ENCODE measurements around the gene CHD5.
"Not testable (repeated sequence)": the region's sequence is repeated elsewhere in the genome, so short reads cannot be mapped to it uniquely, and the experiment has no call there.

Gene CHD5

DNA sequence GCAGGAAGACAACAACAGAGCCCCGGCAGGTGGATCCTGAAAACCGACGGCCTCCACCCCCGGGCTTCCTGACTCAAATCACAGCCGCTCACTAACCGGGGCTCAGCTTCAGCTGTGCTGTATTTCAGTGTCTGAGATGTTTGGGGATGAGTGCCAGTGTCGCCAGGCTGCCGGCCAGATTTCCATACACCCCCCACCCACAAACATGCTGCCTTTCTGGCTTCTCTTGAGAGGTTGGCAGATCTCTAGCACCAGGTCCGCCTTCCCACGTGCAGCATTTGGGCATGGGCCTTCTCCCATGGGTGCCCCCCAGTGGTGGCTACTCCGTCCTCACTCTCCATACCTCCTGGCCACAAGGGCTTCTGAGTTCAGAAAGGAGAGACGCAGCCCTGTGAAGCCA lies 99.7 kb downstream of the CHD5 start:
- DNase-seq = no peak

GRCh38 chr1:6077919-6078318 lies 102.2 kb downstream of the CHD5 start:
- DNase-seq = no peak

DNA sequence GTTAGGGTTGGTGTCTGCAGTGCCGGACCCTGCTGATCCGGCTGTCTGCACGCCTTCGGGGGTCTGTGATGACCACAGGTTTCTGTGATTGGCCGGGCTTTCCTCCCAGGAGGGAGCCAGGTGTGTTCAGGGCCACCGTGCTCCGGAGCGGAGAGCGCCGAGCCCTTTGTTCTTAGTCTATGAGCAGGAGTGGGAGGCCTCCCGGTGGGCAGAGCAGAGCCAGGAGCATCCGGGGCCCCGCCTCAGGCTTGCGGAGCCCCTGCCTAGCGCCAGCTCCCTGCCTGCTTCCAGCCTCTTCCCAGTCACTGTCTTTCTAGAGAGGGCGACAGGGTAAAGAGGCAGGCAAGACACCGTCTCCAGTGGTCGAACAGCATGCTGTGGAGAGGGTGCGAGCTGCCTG lies 102.6 kb downstream of the CHD5 start:
- no peak for DNase-seq

DNA sequence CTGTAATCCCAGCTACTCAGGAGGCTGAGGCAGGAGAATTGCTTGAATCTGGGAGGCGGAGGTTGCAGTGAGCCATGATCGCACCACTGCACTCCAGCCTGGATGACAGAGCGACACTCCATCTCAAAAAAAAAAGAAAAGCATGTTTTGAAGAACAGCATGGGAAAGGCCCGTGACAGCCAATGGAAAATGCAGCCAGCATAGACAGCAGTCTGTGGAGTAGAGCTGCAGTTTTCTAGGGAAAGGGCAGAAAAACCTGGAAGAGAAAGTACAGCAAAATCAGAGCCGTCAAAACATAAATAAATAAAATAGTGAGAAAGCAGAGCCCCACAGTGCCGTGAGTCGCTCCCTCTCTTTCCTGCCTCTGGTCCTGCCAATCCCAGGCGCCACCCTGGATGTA lies 103.1 kb downstream of the CHD5 start:
- not testable (repeated sequence) for DNase-seq

- no peak for DNase-seq
These were observed 104.4 kb downstream of the CHD5 start for GRCh38 chr1:6075748-6076147.

GRCh38 chr1:6074192-6074901 lies 105.8 kb downstream of the CHD5 start:
- no peak for DNase-seq

- DNase-seq = no peak
These were observed 106.6 kb downstream of the CHD5 start for GRCh38 chr1:6073480-6074053.

DNA sequence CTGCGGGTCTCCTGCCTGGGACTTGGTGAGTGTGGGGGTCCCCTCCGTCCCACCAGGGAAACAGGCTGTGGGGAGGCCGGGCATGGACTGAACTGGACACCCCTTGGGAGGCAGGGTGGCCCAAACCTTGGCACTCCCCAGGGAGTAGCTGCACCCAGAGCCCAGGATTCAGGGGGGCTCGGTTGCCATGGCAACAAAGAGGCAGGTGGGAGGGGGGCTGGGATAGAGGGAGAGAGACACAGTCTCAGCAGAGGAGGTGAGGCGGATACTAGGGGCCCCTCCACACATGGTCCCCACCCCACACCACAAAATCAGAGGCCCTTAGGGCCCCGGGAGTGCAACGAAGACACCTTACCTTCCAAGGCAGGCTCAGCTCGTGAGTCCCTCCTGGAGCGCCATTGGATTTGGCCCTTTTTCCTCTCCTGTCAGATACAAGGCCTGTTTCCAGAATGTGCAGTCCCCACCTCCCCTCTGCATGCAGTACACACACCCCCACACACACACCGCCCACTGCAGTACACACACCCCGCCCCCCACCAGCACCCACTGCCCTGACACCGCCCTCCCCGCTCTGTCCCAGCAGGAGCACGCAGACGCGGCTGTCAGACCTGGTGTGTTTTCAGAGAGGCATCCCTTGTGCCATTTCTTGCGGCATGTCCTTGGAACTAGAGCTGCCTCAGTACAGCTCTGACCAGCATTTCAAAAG lies 107.2 kb downstream of the CHD5 start:
- no peak for DNase-seq

- DNase-seq = no peak
These were observed 108.9 kb downstream of the CHD5 start for GRCh38 chr1:6071219-6071618.

- no peak for DNase-seq
These were observed 109.6 kb downstream of the CHD5 start for GRCh38 chr1:6070450-6070974.

- no peak for DNase-seq
These were observed 110.5 kb downstream of the CHD5 start for GRCh38 chr1:6069573-6069972.

DNA sequence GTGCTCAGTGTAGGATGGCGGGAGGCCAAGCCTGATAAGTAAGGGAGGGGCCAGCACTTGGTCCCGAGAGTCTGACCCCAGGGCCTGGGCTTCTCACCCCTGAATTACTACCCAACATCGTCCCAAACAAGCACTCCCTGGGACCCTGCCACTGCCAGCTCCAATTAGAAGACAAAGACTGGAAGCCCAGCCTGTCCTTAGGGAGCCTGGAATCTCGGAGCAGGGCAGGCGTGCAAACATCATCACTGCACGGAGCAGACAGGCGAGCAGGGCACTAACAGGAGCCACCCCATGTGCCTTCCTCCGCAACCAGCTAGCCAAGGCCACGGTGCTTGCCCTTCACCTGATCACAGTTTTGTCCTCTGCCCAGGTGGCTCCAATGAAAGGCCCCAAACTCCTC lies 111.2 kb downstream of the CHD5 start:
- DNase-seq = no peak

- no peak for DNase-seq
These were observed 112.0 kb downstream of the CHD5 start for GRCh38 chr1:6068073-6068472.

DNA sequence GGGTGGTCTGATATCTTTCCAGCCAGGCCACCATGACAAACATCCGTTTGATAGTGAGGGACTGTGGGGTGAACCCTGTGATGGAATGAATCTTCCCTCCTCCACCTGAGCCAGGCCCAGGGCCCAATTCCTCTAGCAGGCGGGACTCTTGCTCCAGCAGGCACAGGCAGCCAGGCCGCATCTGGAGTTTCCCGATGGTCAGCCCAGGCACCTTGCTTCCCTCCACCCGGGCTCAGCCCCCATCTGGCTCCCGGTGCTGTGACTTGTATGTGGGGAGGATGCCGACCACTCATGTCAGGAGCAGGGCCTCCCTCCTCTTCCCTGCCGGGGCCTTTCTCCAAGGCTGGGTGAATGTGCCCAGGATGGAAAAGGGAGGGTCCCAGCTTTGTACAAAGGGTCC lies 113.4 kb downstream of the CHD5 start:
- no peak for DNase-seq

GRCh38 chr1:6065093-6065858 lies 114.8 kb downstream of the CHD5 start:
- DNase-seq = no peak

DNA sequence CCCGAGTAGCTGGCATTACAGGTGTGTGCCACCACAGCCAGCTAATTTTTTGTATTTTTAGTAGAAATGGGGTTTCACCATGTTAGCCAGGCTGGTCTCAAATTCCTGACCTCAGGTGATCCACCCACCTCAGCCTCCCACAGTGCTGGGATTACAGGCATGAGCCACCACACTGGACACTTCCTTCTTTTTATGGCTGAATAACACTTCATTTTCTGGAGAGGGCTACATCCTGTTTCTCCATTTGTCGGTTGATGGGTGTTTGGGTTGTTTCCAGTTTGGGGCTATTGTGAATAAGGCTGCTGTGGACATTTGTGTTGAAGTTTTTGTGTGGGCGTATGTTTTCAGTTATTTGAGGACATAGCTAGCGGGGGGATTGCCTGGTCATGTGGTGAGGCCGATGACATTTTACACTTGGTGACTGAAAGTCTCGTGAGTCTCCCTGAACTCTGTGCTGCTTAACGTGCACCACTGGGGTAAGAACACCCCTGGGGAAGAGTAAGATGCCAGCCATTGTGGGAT lies 116.5 kb downstream of the CHD5 start:
- DNase-seq = not testable (repeated sequence)

- DNase-seq = no peak
These were observed 117.5 kb downstream of the CHD5 start for GRCh38 chr1:6062670-6063069.

- DNase-seq = no peak
These were observed 120.3 kb downstream of the CHD5 start for GRCh38 chr1:6059866-6060265.

- no peak for DNase-seq
These were observed 122.8 kb downstream of the CHD5 start for GRCh38 chr1:6057170-6057845.

GRCh38 chr1:6056572-6056948 lies 123.6 kb downstream of the CHD5 start:
- no peak for DNase-seq

DNA sequence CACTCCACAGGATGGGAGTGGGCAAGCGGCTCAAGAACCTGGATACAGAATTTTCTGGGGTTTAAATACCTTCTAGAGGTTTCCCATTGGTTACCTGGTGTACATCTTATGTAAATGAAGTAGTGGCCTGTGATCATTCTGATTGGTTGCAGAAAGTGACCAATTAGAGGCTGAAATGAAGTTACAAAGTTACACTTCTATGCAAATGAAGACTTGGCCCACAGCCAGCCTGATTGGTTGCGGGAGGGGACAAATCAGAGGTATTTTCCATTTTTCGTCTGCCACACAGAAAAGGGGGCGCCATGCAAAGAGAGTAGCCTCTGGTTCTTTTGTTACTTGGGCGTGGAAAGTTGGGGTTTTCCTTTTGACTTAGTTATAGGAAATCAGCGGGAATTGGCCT lies 125.5 kb downstream of the CHD5 start:
- DNase-seq = no peak

GRCh38 chr1:6053206-6053546 lies 126.9 kb downstream of the CHD5 start:
- no peak for DNase-seq

Measured in DMS153 (cell line).